DOHH2 (cell line): Measurements from ENCODE around the gene MAP1B.

Experiments used
- H3F3A ChIP-seq: fragments of 200-600 bp; sonication (generic), shearing (Covaris generic); 2 replicates; pipeline ENCODE4 v1.6.0; 2016; ENCODE audit warnings: antibody characterized with exemption, mild to moderate bottlenecking; ENCODE audit not compliant: control insufficient read depth, insufficient read depth
- H3K27ac ChIP-seq: fragments of 200-600 bp; sonication (generic); 2 replicates; pipeline ENCODE4 v1.5.1; 2014; ENCODE audit warnings: low read depth, mild to moderate bottlenecking, low read length, moderate library complexity
- H3K27me3 ChIP-seq: fragments of 200-600 bp; sonication (generic); 2 replicates; pipeline ENCODE4 v1.6.1; 2014; ENCODE audit warnings: mild to moderate bottlenecking, low read length, mixed read lengths; ENCODE audit not compliant: control insufficient read depth
- H3K36me3 ChIP-seq: fragments of 200-600 bp; sonication (generic); 2 replicates; pipeline ENCODE4 v1.6.1; 2014; ENCODE audit warnings: mild to moderate bottlenecking, low read length, moderate library complexity, mixed read lengths; ENCODE audit not compliant: control insufficient read depth
- H3K4me1 ChIP-seq: fragments of 200-600 bp; sonication (generic); 2 replicates; pipeline ENCODE4 v1.6.1; 2014; ENCODE audit warnings: mild to moderate bottlenecking, low read length, mixed read lengths; ENCODE audit not compliant: control insufficient read depth
- H3K4me2 ChIP-seq: fragments of 200-600 bp; sonication (generic); 2 replicates; pipeline ENCODE4 v1.6.0; 2014; ENCODE audit warnings: mild to moderate bottlenecking, low read length, moderate library complexity
- H3K4me3 ChIP-seq: fragments of 200-600 bp; sonication (generic); 2 replicates; pipeline ENCODE4 v1.5.1; 2014; ENCODE audit warnings: mild to moderate bottlenecking, low read length, mixed read lengths
- H3K79me2 ChIP-seq: fragments of 200-600 bp; sonication (generic); 2 replicates; pipeline ENCODE4 v1.6.1; 2014; ENCODE audit warnings: mild to moderate bottlenecking, low read length, mixed read lengths; ENCODE audit not compliant: control insufficient read depth
- H3K9me2 ChIP-seq: fragments of 200-600 bp; sonication (generic); replicated peaks from 2 replicates; pipeline ENCODE4 v1.6.1; 2014; ENCODE audit warnings: mild to moderate bottlenecking, low read length, mixed read lengths; ENCODE audit not compliant: control insufficient read depth
- H3K9me3 ChIP-seq: fragments of 200-600 bp; sonication (generic); 2 replicates; pipeline ENCODE4 v1.6.1; 2014; ENCODE audit warnings: antibody characterized with exemption, low read length, mixed read lengths; ENCODE audit not compliant: control insufficient read depth, insufficient read depth
- H4K20me1 ChIP-seq: fragments of 200-600 bp; sonication (generic); 2 replicates; pipeline ENCODE4 v1.6.0; 2014; ENCODE audit warnings: low read depth, mild to moderate bottlenecking, antibody characterized with exemption, low read length, moderate library complexity; ENCODE audit not compliant: control insufficient read depth, insufficient read depth
- CTCF ChIP-seq: fragments of 200-600 bp; sonication (generic); IDR thresholded peaks from one replicate; pipeline ENCODE4 v1.5.1; 2014; ENCODE audit warnings: antibody characterized with exemption, mild to moderate bottlenecking, low read depth, low read length; ENCODE audit not compliant: poor library complexity, severe bottlenecking
- EZH2phosphoT487 ChIP-seq: fragments of 200-600 bp; sonication (generic); IDR thresholded peaks from 2 replicates; pipeline ENCODE4 v1.6.1; 2017; ENCODE audit warnings: borderline replicate concordance, mild to moderate bottlenecking, antibody characterized with exemption, low read length, moderate library complexity, mixed read lengths

The MAP1B gene

GRCh38 chr5:72221099-72221498 is 113.8 kb downstream of the MAP1B start:
- Histone ChIP-seq H4K20me1 (no peaks in the 10 kb centered on the region), H3K27ac (no peak overlapping the region), H3K79me2 (no peaks in the 10 kb centered on the region), H3K27me3 (no peaks in the 10 kb centered on the region), H3K9me2 (no peaks in the 10 kb centered on the region), H3K4me1 (no peaks in the 10 kb centered on the region), H3F3A (no peaks in the 10 kb centered on the region), H3K36me3 (peaks cover 96% of the 10 kb centered on the region), H3K4me2 (no peak overlapping the region), H3K4me3 (no peak overlapping the region), H3K9me3 (no peaks in the 10 kb centered on the region)
- TF ChIP-seq EZH2phosphoT487: no peak
- TF ChIP-seq CTCF: no peak

GRCh38 chr5:72221541-72221940 is 114.3 kb downstream of the MAP1B start:
- H3K9me2 ChIP-seq: no peaks in the 10 kb centered on the region
- H3K27me3 ChIP-seq: no peaks in the 10 kb centered on the region
- no peaks in the 10 kb centered on the region for H3K79me2 ChIP-seq
- no peaks in the 10 kb centered on the region for H3K4me1 ChIP-seq
- no peak overlapping the region for H3K4me3 ChIP-seq
- H3K27ac ChIP-seq: no peak overlapping the region
- no peaks in the 10 kb centered on the region for H3K9me3 ChIP-seq
- H3F3A ChIP-seq: no peaks in the 10 kb centered on the region
- no peak for TF ChIP-seq CTCF
- TF ChIP-seq EZH2phosphoT487: no peak
- H3K4me2 ChIP-seq: no peak overlapping the region
- no peaks in the 10 kb centered on the region for H4K20me1 ChIP-seq
- peaks cover 100% of the 10 kb centered on the region for H3K36me3 ChIP-seq

- no peak overlapping the region for H3K4me2 ChIP-seq
Measured at GRCh38 chr5:72222521-72222920, 115.2 kb downstream of the MAP1B start.

More at GRCh38 chr5:72222521-72222920, 115.2 kb downstream of the MAP1B start:
- no peaks in the 10 kb centered on the region for H3F3A ChIP-seq
- no peaks in the 10 kb centered on the region for H4K20me1 ChIP-seq
- H3K9me3 ChIP-seq: no peaks in the 10 kb centered on the region
- no peaks in the 10 kb centered on the region for H3K27me3 ChIP-seq
- TF ChIP-seq CTCF: no peak
- TF ChIP-seq EZH2phosphoT487: no peak
- no peaks in the 10 kb centered on the region for H3K9me2 ChIP-seq
- no peak overlapping the region for H3K27ac ChIP-seq
- H3K4me3 ChIP-seq: no peak overlapping the region
- peaks cover 100% of the 10 kb centered on the region for H3K36me3 ChIP-seq
- H3K79me2 ChIP-seq: no peaks in the 10 kb centered on the region
- no peaks in the 10 kb centered on the region for H3K4me1 ChIP-seq
